CD4-positive, alpha-beta memory T cell (primary cell): ENCODE data around the gene PLVAP. TPM values are rescaled to one million over a fixed set of nuclear protein-coding genes. Genes with fewer than 3 reads are reported as not detected.

Experiments
- CTCF ChIA-PET: fragments of 350-600 bp; sonication (Branson Sonifier 250); formaldehyde crosslinking; loops from one replicate; lab custom pipeline; 2021; ENCODE audit warnings: inconsistent platforms; ENCODE audit not compliant: partially characterized antibody; lab: Charles Lee
- POLR2A ChIA-PET: fragments of 350-600 bp; sonication (Branson Sonifier 250); formaldehyde crosslinking; loops from one replicate; lab custom pipeline; 2021; ENCODE audit not compliant: partially characterized antibody; lab: Charles Lee
- DNase-seq, 5 donors: peaks; one replicate each; pipeline versions ENCODE4 v3.0.0 to v3.0.0-alpha.2; 2020 to 2022; ENCODE audit warnings: mixed read lengths in 1 of 5
- H3K27ac ChIP-seq: one replicate; pipeline ENCODE4 v1.7.0; 2013; ENCODE audit warnings: low read depth, low read length
- H3K27me3 ChIP-seq: 2 replicates; pipeline ENCODE4 v1.7.0; 2013; ENCODE audit warnings: mild to moderate bottlenecking, low read length, moderate library complexity; ENCODE audit not compliant: insufficient read depth
- H3K36me3 ChIP-seq: 2 replicates; pipeline ENCODE4 v1.7.0; 2013; ENCODE audit warnings: mild to moderate bottlenecking, low read length, moderate library complexity; ENCODE audit not compliant: insufficient read depth
- H3K4me1 ChIP-seq: 2 replicates; pipeline ENCODE4 v1.7.0; 2013; ENCODE audit warnings: mild to moderate bottlenecking, low read length, moderate library complexity; ENCODE audit not compliant: insufficient read depth
- H3K4me3 ChIP-seq, 2 donors: one replicate each; pipeline ENCODE4 v1.7.0; 2013; ENCODE audit warnings: low read length in 2 of 2, mild to moderate bottlenecking in 1 of 2
- H3K9me3 ChIP-seq, 2 donors: one replicate each; pipeline ENCODE4 v1.7.0; 2013; ENCODE audit warnings: low read length in 2 of 2, control low read depth in 1 of 2; ENCODE audit not compliant: control insufficient read depth in 1 of 2
- H3K27ac Mint-ChIP-seq, 7 donors: one replicate each; pipeline ENCODE4 v1.8.0; 2020 to 2021; ENCODE audit warnings: mixed read lengths in 7 of 7, mild to moderate bottlenecking in 6 of 7, inconsistent platforms in 3 of 7, moderate library complexity in 3 of 7
- H3K27me3 Mint-ChIP-seq, 2 donors: one replicate each; pipeline ENCODE4 v1.8.0; 2020 to 2021; ENCODE audit warnings: mixed read lengths in 2 of 2
- H3K36me3 Mint-ChIP-seq, 2 donors: one replicate each; pipeline ENCODE4 v1.8.0; 2020 to 2021; ENCODE audit warnings: mixed read lengths in 2 of 2, inconsistent platforms in 1 of 2, mild to moderate bottlenecking in 1 of 2
- H3K4me1 Mint-ChIP-seq, 4 donors: one replicate each; pipeline ENCODE4 v1.8.0; 2020 to 2021; ENCODE audit warnings: mixed read lengths in 4 of 4, mild to moderate bottlenecking in 1 of 4
- H3K4me3 Mint-ChIP-seq, 8 donors: one replicate each; pipeline ENCODE4 v1.8.0; 2020 to 2021; ENCODE audit warnings: mixed read lengths in 8 of 8, mild to moderate bottlenecking in 7 of 8, moderate library complexity in 6 of 8, inconsistent platforms in 3 of 8
- H3K9me3 Mint-ChIP-seq, 8 donors: one replicate each; pipeline ENCODE4 v1.8.0; 2020 to 2021; ENCODE audit warnings: mixed read lengths in 8 of 8, mild to moderate bottlenecking in 5 of 8, inconsistent platforms in 3 of 8, moderate library complexity in 1 of 8
- intact Hi-C: fragments of 100-400 bp; cut with micrococcal nuclease; formaldehyde crosslinking; loops from one replicate; pipeline ENCODE4 v1.15.1; 2023
- polyA plus RNA-seq, 2 donors: library from polyadenylated mRNA; unstranded; fragments of 300-500 nt; fragmentation: Illumina TruSeq; gene quantifications; one replicate each; pipeline ENCODE4 v1.2.3, GENCODE V29; 2021
- total RNA-seq, 2 experiments: library from RNA; stranded (reverse); gene quantifications; one replicate each; pipeline ENCODE4 v1.2.3, GENCODE V29; 2021

Gene PLVAP
- total and polyA plus RNA-seq, 4 experiments from 2014 or later = 0.23 TPM; not detected in 3

- Histone ChIP-seq H3K4me3 (no peak overlapping the region), H3K4me1 (peaks cover 33% of the 10 kb centered on the region), H3K27me3 (no peaks in the 10 kb centered on the region), H3K9me3 (no peaks in the 10 kb centered on the region), H3K27ac (no peak overlapping the region), H3K36me3 (no peaks in the 10 kb centered on the region)
- intact Hi-C loops = no loop called here
- Mint-ChIP-seq H3K27ac (peak overlapping the region in 3 of 7 donors; percentile 32 to 59 (median 59)), H3K4me3 (peak overlapping the region in 7 of 8 donors; percentile 12 to 73 (median 43)), H3K36me3 (peaks cover 0 to 6% of the 10 kb centered on the region in 2 donors), H3K9me3 (peaks cover 0 to 1% (median 0%) of the 10 kb centered on the region in 8 donors), H3K4me1 (peaks cover 11 to 41% (median 25%) of the 10 kb centered on the region in 4 donors), H3K27me3 (no peaks in the 10 kb centered on the region)
- ChIA-PET CTCF (interaction anchor here (1.1 kb wide), 1 partner anchor 15 kb away, joined by 5 read pairs; no protein-coding TSS in a partner anchor), POLR2A (interaction anchor here (1.1 kb wide), 1 partner anchor 21 kb away, joined by 4 read pairs; the partner anchor contains the start of gene DDA1)
- DNase-seq = no peak
Observed at GRCh38 chr19:17330262-17331044, 46.7 kb downstream of the PLVAP start.

GRCh38 chr19:17329366-17330261 is 47.5 kb downstream of the PLVAP start:
- Histone ChIP-seq H3K4me3 (peak overlapping the region in 1 of 2 donors; percentile 29), H3K9me3 (no peaks in the 10 kb centered on the region), H3K27me3 (no peaks in the 10 kb centered on the region), H3K4me1 (peaks cover 25% of the 10 kb centered on the region), H3K27ac (peak overlapping the region; percentile 28), H3K36me3 (no peaks in the 10 kb centered on the region)
- peak overlapping the region in 2 of 7 donors; percentile 18 to 59 for H3K27ac Mint-ChIP-seq
- ChIA-PET POLR2A (interaction anchor here (1.1 to 1.9 kb wide), 5 partner anchors 8 to 253 kb away, joined by 3 to 12 read pairs (median 7); partner anchors contain the start of genes DDA1 and GTPBP3), CTCF (no interaction called here)
- peaks cover 6 to 33% (median 19%) of the 10 kb centered on the region in 4 donors for H3K4me1 Mint-ChIP-seq
- peaks cover 0 to 3% of the 10 kb centered on the region in 2 donors for H3K36me3 Mint-ChIP-seq
- H3K4me3 Mint-ChIP-seq = peak overlapping the region in 7 of 8 donors; percentile 51 to 73 (median 67)
- H3K9me3 Mint-ChIP-seq = no peaks in the 10 kb centered on the region
- no peak for DNase-seq
- no peaks in the 10 kb centered on the region for H3K27me3 Mint-ChIP-seq
- intact Hi-C loops = no loop called here

- no peaks in the 10 kb centered on the region for H3K27me3 ChIP-seq
Observed at GRCh38 chr19:17328517-17329365, 48.4 kb downstream of the PLVAP start.

GRCh38 chr19:17327654-17328516 is 49.3 kb downstream of the PLVAP start:
- H3K36me3 Mint-ChIP-seq = no peaks in the 10 kb centered on the region
- intact Hi-C loops = loop anchor here (1.0 kb wide), 1 partner anchor 23 kb away; the partner anchor contains the start of gene MRPL34
- no peaks in the 10 kb centered on the region for H3K27me3 Mint-ChIP-seq
- H3K4me3 Mint-ChIP-seq = peak overlapping the region; percentile 74 to 87 (median 82)
- peak; percentile 39 to 69 (median 54) for DNase-seq
- H3K27ac Mint-ChIP-seq = peak overlapping the region in 6 of 7 donors; percentile 27 to 91 (median 66)
- Histone ChIP-seq H3K4me1 (peaks cover 16% of the 10 kb centered on the region), H3K36me3 (no peaks in the 10 kb centered on the region), H3K27ac (peak overlapping the region; percentile 67), H3K9me3 (no peaks in the 10 kb centered on the region), H3K27me3 (no peaks in the 10 kb centered on the region), H3K4me3 (peak overlapping the region in 1 of 2 donors; percentile 29)
- no peaks in the 10 kb centered on the region for H3K9me3 Mint-ChIP-seq
- H3K4me1 Mint-ChIP-seq = peaks cover 0 to 23% (median 13%) of the 10 kb centered on the region in 4 donors
- ChIA-PET POLR2A (interaction anchor here (0.9 to 1.9 kb wide), 6 partner anchors 9 to 251 kb away, joined by 3 to 12 read pairs (median 6); partner anchors contain the start of genes DDA1 and GTPBP3), CTCF (no interaction called here)

More at GRCh38 chr19:17328517-17329365, 48.4 kb downstream of the PLVAP start:
- ChIA-PET POLR2A (interaction anchor here (0.9 to 1.9 kb wide), 6 partner anchors 9 to 252 kb away, joined by 3 to 12 read pairs (median 6); partner anchors contain the start of genes DDA1 and GTPBP3), CTCF (no interaction called here)
- Mint-ChIP-seq H3K4me3 (peak overlapping the region; percentile 16 to 87 (median 62)), H3K27me3 (no peaks in the 10 kb centered on the region), H3K4me1 (peaks cover 3 to 28% (median 15%) of the 10 kb centered on the region in 4 donors), H3K27ac (peak overlapping the region in 2 of 7 donors; percentile 73 to 74), H3K9me3 (no peaks in the 10 kb centered on the region), H3K36me3 (no peaks in the 10 kb centered on the region)
- Histone ChIP-seq H3K27ac (peak overlapping the region; percentile 67), H3K4me1 (peaks cover 21% of the 10 kb centered on the region), H3K4me3 (peak overlapping the region in 1 of 2 donors; percentile 29), H3K36me3 (no peaks in the 10 kb centered on the region), H3K9me3 (no peaks in the 10 kb centered on the region)
- peak; percentile 30 to 61 (median 37) for DNase-seq
- intact Hi-C loops = loop anchor here (1.0 kb wide), 1 partner anchor 23 kb away; the partner anchor contains the start of gene MRPL34

GRCh38 chr19:17327068-17327653 is 50.0 kb downstream of the PLVAP start:
- no peaks in the 10 kb centered on the region for H3K27me3 Mint-ChIP-seq
- CTCF ChIA-PET = interaction anchor here (0.7 kb wide), 1 partner anchor 20 kb away, joined by 5 read pairs; no protein-coding TSS in a partner anchor

More at GRCh38 chr19:17327068-17327653, 50.0 kb downstream of the PLVAP start:
- Histone ChIP-seq H3K9me3 (no peaks in the 10 kb centered on the region), H3K27ac (no peak overlapping the region), H3K36me3 (no peaks in the 10 kb centered on the region), H3K4me1 (peaks cover 11% of the 10 kb centered on the region), H3K27me3 (no peaks in the 10 kb centered on the region), H3K4me3 (no peak overlapping the region)
- intact Hi-C loops = no loop called here
- Mint-ChIP-seq H3K4me3 (peak overlapping the region in 6 of 8 donors; percentile 8 to 87 (median 64)), H3K36me3 (peaks cover 5 to 6% of the 10 kb centered on the region in 2 donors), H3K27ac (peak overlapping the region in 3 of 7 donors; percentile 23 to 46 (median 43)), H3K9me3 (no peaks in the 10 kb centered on the region), H3K4me1 (peaks cover 2 to 23% (median 12%) of the 10 kb centered on the region in 4 donors)
- POLR2A ChIA-PET = interaction anchor here (0.9 to 1.9 kb wide), 5 partner anchors 8 to 71 kb away, joined by 3 to 12 read pairs (median 5); partner anchors contain the start of genes DDA1 and GTPBP3
- DNase-seq = no peak
